SK-N-SH (cell line): ENCODE measurements around the gene MEOX1.

Source experiments
- CTCF ChIP-seq: fragments of 200-600 bp; sonication (generic); IDR thresholded peaks from 2 replicates; pipeline ENCODE4 v1.6.1; 2017; ENCODE audit warnings: antibody characterized with exemption, mild to moderate bottlenecking, moderate library complexity
- FOXJ3 ChIP-seq: sonication (generic); formaldehyde crosslinking; IDR thresholded peaks from 2 replicates; pipeline ENCODE4 v1.5.1; 2020; ENCODE audit warnings: mild to moderate bottlenecking, missing genetic modification reagents
- POLR2AphosphoS5 ChIP-seq: IDR thresholded peaks from 2 replicates; pipeline ENCODE4 v1.6.1; 2012; ENCODE audit warnings: low read depth, low read length
- REST ChIP-seq: IDR thresholded peaks from 2 replicates; pipeline ENCODE4 v1.6.1; 2012; ENCODE audit warnings: mild to moderate bottlenecking, low read depth, low read length, moderate library complexity
- RFX5 ChIP-seq: IDR thresholded peaks from 2 replicates; pipeline ENCODE4 v1.6.1; 2012; ENCODE audit warnings: mild to moderate bottlenecking, improper control_type of control experiment, low read length
- RXRA ChIP-seq: IDR thresholded peaks from 2 replicates; pipeline ENCODE4 v1.4.0; 2012; ENCODE audit warnings: low read depth, mild to moderate bottlenecking, borderline replicate concordance
- TAF1 ChIP-seq: IDR thresholded peaks from 2 replicates; pipeline ENCODE4 v1.6.1; 2012; ENCODE audit warnings: low read depth, mild to moderate bottlenecking, low read length, moderate library complexity, borderline replicate concordance

GRCh38 chr17:43689814-43690213, 28.1 kb upstream of the MEOX1 start:
- no peak for TF ChIP-seq REST
- TF ChIP-seq CTCF, result no peak
- TF ChIP-seq FOXJ3 (CRISPR knock-in tag), result no peak
- no peak for TF ChIP-seq TAF1
- no peak for TF ChIP-seq RFX5
- no peak for TF ChIP-seq RXRA
- TF ChIP-seq POLR2AphosphoS5, result no peak
